ENCODE results near the gene BANK1.

BANK1 gene

DNA sequence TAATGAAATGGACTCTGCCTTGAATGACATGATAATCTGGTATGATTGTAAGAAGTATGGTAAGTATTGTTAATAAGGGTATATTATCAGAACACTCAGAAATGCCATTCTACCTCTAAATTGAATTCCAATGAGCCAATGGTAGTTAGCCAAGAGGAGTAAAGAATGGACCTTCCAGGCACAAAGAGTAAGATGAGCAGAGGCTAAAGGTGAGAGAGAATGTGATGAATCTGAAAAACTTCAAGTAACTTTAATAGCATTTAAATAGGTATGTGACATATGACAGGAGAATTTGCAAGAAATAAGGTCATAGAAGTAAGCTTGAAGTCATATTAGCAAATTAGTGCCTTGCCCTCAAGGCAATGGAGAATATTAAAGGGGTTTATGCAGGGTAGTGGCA, 152.4 kb downstream of the BANK1 start:
- TF ChIP-seq, protein P1, sequence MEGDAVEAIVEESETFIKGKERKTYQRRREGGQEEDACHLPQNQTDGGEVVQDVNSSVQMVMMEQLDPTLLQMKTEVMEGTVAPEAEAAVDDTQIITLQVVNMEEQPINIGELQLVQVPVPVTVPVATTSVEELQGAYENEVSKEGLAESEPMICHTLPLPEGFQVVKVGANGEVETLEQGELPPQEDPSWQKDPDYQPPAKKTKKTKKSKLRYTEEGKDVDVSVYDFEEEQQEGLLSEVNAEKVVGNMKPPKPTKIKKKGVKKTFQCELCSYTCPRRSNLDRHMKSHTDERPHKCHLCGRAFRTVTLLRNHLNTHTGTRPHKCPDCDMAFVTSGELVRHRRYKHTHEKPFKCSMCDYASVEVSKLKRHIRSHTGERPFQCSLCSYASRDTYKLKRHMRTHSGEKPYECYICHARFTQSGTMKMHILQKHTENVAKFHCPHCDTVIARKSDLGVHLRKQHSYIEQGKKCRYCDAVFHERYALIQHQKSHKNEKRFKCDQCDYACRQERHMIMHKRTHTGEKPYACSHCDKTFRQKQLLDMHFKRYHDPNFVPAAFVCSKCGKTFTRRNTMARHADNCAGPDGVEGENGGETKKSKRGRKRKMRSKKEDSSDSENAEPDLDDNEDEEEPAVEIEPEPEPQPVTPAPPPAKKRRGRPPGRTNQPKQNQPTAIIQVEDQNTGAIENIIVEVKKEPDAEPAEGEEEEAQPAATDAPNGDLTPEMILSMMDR (conservative IDR thresholded peaks at IDR 0.05), result no peak
- no peak overlapping the region for H3K27ac ChIP-seq

DNA sequence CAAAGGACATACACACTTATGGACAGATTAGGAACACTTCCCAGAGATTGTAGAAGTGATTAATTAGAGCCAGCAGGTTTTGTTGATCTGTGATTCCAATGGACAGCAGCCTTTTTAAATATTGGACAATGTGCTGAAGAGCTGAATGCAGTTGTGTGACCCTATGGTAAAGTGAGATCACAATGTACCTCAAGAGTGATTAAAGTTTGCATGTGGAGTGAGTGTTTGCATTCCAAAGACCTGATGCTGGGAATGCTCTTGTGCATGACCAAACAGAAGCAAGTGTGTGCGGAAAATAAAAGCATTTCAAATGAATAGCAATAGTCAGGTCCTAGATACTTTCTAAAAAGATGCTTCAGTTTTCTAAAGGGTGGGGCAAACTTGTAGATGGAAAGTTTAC, 154.1 kb downstream of the BANK1 start:
- TF ChIP-seq, protein P1 (conservative IDR thresholded peaks at IDR 0.05), result no peak
- no peak overlapping the region for H3K27ac ChIP-seq

DNA sequence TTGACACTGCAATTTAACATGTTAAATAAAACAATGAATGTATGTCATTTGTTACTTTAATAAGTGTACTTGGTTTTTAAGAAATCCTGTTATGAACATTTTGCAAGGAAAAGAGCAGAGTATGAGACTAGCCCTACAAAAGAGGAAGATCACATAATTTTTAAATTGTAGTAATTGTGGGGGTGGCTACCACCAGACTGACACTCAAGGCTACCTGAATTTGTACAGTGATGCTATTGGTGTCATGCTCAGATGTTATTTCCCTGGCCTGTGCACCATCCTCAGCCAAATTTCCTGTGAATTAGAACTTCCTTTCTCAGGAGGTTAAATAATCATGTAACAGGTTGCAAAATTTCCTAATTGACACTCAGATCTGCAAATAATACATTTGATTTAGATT, 157.5 kb downstream of the BANK1 start:
- TF ChIP-seq, protein P1 (conservative IDR thresholded peaks at IDR 0.05), result no peak
- no peak overlapping the region for H3K27ac ChIP-seq

DNA sequence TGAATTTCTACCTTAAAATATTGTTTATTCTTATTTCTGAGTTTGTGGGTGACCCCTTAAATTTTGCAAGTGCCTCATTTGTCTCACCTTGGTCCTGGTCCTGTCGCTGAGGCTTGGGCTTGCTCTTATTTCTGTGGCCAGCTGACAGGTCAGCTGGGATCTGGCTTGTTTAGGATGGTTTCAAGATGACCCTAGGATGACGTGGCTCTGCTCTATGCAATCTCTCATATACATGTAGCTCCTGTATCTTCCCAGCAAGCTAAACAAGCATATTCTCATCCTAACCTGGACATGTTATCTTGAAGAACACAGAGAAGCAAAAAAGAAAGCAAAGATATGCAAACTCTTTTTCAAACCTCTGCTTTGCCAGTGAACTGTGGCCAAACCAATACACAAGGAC, 158.4 kb downstream of the BANK1 start:
- TF ChIP-seq, protein P1 (conservative IDR thresholded peaks at IDR 0.05), result no peak
- no peak overlapping the region for H3K27ac ChIP-seq

DNA sequence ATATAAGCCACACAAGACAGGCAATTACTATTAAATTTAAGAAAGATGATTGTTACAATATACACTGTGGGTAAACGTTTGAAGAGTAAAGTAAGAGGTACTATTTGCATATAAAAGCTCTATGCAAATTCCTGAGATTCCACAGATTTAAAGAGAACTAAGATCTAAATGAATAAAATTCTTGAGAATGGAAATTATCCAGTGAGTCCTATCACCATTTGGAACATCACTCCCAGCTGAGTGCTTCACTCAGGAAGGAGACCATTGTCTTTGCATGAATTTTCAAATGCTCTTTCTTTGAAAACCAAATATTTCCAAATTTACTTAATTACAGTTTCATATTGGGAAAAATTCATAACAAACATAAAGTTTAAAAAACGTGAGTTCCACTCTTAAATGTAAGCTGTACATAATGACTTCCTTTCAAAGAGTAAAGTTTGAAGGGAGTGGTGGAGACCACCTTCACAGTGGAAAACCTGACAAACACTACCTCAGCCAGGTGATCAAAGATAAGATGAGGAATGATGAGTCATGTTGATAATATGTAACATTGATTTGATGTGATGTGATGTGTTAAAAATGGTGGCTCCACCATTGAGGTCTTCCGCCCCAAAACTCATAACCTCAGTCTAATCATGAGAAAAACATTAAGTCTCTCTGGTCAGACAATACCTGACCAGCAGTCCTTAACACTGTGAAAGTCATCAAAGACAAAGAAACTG, 159.9 kb downstream of the BANK1 start:
- TF ChIP-seq, protein P1 (conservative IDR thresholded peaks at IDR 0.05), result no peak
- H3K27ac ChIP-seq, result no peak overlapping the region

DNA sequence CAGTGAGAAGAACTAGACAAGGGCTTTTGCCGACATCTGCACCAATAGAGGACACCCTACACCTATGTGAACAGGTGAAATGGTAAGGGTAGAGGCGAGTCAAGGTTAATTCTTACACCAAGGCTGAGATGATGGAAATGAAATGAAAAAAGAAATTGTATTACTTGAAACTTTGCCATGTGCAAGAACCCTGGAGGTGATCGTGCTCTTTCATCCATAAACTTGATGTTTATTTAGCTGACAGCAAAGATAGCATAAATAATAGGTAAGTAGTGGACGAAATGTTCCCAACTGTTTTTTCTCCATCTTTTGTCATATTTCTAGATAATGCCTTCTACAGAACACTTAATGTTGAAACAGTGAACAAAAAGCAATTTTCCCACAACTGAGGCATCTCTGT, 162.5 kb downstream of the BANK1 start:
- TF ChIP-seq, protein P1 (conservative IDR thresholded peaks at IDR 0.05), result peak; percentile 37
- H3K27ac ChIP-seq, result peak overlapping the region; percentile 63

DNA sequence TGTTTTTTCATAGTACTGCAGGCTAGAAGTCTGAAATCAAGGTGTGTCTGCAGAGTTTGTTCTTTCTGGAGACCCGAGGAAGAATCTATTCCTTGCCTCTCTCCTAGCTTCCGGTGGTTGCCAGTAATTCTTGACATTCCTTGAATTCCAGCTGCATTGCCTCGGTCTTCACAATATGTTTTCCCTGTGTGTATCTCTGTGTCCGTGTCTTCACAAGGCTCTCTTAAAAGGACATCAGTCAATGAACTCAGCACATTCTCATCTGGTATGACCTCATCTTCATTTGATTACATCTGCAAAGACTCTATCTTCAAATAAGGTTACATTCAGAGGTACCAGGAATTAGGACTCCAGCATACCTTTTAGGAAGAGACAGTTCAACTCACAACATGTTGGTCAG, 163.4 kb downstream of the BANK1 start:
- H3K27ac ChIP-seq, result peak overlapping the region; percentile 63
- TF ChIP-seq, protein P1 (conservative IDR thresholded peaks at IDR 0.05), result no peak
